SH-SY5Y (cell line): ENCODE data around the gene PLCL1.

ENCODE experiments used
- GATA2 ChIP-seq: IDR thresholded peaks from 2 replicates; pipeline ENCODE4 v1.6.1; 2011; ENCODE audit warnings: mild to moderate bottlenecking, low read depth, low read length
- GATA3 ChIP-seq: IDR thresholded peaks from 2 replicates; pipeline ENCODE4 v1.6.1; 2011; ENCODE audit warnings: low read depth, mild to moderate bottlenecking, low read length, moderate library complexity

GRCh38 chr2:197911667-197912066 lies 107.3 kb downstream of the PLCL1 start:
- TF ChIP-seq GATA2 (no peak), GATA3 (no peak)
